Epithelial cell of proximal tubule (primary cell): ENCODE measurements around the gene RNF182. TPM values are rescaled to one million over a fixed set of nuclear protein-coding genes. Genes with fewer than 3 reads are reported as not detected.

ENCODE experiments used
- DNase-seq: peaks from one replicate; pipeline ENCODE4 v3.0.0-alpha.2; 2011; ENCODE audit warnings: low read depth
- H3K4me3 ChIP-seq: 2 replicates; pipeline ENCODE4 v1.5.1; 2011; ENCODE audit warnings: low read depth, mild to moderate bottlenecking, low read length
- CTCF ChIP-seq: conservative IDR thresholded peaks from 2 replicates; pipeline ENCODE4 v1.5.1; 2012; ENCODE audit warnings: low read depth, mild to moderate bottlenecking, low read length
- total RNA-seq: library from RNA; depleted of rRNA; stranded (reverse); fragments of >200 nt; gene quantifications from 2 replicates; pipeline ENCODE4 v1.2.3, GENCODE V29; 2015

The RNF182 gene
- total RNA-seq, 1 donor from 2014 or later: 19.1 TPM

- TF ChIP-seq CTCF: no peak
- no peak for DNase-seq
- H3K4me3 ChIP-seq: no peak overlapping the region
These were observed 54.8 kb downstream of the RNF182 start for GRCh38 chr6:13979284-13980171.

- no peak for TF ChIP-seq CTCF
- H3K4me3 ChIP-seq: no peak overlapping the region
- DNase-seq: no peak
These were observed 55.8 kb downstream of the RNF182 start for GRCh38 chr6:13980534-13980933.

GRCh38 chr6:13985663-13986325 lies 61.0 kb downstream of the RNF182 start:
- DNase-seq: no peak
- no peak for TF ChIP-seq CTCF
- H3K4me3 ChIP-seq: no peak overlapping the region

- no peak overlapping the region for H3K4me3 ChIP-seq
- DNase-seq: no peak
- no peak for TF ChIP-seq CTCF
These were observed 62.1 kb downstream of the RNF182 start for GRCh38 chr6:13986700-13987399.

GRCh38 chr6:13987400-13987865 lies 62.7 kb downstream of the RNF182 start:
- no peak for TF ChIP-seq CTCF
- DNase-seq: no peak
- H3K4me3 ChIP-seq: no peak overlapping the region

GRCh38 chr6:13988049-13988738 lies 63.4 kb downstream of the RNF182 start:
- TF ChIP-seq CTCF: no peak
- no peak overlapping the region for H3K4me3 ChIP-seq

More at GRCh38 chr6:13988049-13988738, 63.4 kb downstream of the RNF182 start:
- DNase-seq: no peak
